ENCODE measurements around the gene BST1.
A peak's percentile ranks its signal among the peaks of the same experiment; 100 is the strongest.
"Not testable (repeated sequence)": the region's sequence is repeated elsewhere in the genome, so short reads cannot be mapped to it uniquely, and the experiment has no call there.

The BST1 gene

DNA sequence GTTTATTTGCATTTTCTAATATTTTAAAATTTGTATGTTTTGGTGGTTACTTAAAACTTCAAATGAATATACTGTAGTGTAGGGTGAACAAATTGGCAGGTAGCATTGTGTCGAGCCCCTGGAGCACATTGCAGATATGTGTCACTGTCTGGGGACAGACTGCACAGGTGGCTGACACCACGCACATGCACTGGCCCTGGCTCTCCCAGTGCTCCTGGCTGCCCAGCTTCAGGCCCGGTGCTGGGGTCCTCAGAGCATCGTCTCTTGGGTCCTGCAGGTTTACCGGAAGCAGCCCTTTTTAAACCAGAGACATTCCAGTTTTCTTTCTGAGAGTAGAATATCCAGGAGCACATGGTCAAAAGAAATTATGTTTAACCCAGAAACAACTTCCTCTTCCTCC is 15.6 kb downstream of the BST1 start:
- DNase-seq (ENCODE audit: low spot score): no peak
- no peak for TF ChIP-seq CTCF (IDR thresholded peaks at IDR 0.05; ENCODE audit: extremely low read depth, insufficient read depth, missing control alignments)
- in situ Hi-C loops (cut with MboI; ENCODE audit: low pct_unique_long_range_greater_than_20kb, low sequenced_read_pairs, unreplicated experiment): no loop called here

- no peak for DNase-seq (ENCODE audit: low spot score)
- in situ Hi-C loops (cut with MboI; ENCODE audit: low pct_unique_long_range_greater_than_20kb, low sequenced_read_pairs, unreplicated experiment): no loop called here
- TF ChIP-seq CTCF (IDR thresholded peaks at IDR 0.05; ENCODE audit: extremely low read depth, insufficient read depth, missing control alignments): no peak
These were observed 16.1 kb downstream of the BST1 start for GRCh38 chr4:15718959-15719358.

- in situ Hi-C loops (cut with MboI; ENCODE audit: low pct_unique_long_range_greater_than_20kb, low sequenced_read_pairs, unreplicated experiment): no loop called here
- no peak for DNase-seq (ENCODE audit: low spot score)
- TF ChIP-seq CTCF (IDR thresholded peaks at IDR 0.05; ENCODE audit: extremely low read depth, insufficient read depth, missing control alignments): no peak
These were observed 16.6 kb downstream of the BST1 start for GRCh38 chr4:15719506-15719905.

DNA sequence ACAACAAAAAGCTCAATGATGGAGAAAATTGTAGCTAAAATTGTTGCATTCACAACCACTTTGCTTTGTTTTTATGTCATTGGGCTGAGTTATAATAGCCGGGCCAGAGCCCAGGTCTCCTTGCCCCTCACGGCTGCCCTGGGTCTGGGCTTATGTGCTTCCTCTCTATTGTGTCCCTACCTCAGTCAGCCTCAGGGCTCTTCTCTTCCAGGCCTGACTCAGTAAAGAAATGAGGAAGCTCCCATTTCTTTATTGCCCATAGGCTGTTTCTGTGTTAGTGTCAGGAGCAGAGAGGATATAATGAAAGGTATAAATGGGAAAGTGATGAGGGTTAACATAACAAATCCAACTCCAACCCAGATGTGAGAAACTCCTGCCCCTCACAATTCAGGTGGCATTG is 18.0 kb downstream of the BST1 start:
- TF ChIP-seq CTCF (IDR thresholded peaks at IDR 0.05; ENCODE audit: extremely low read depth, insufficient read depth, missing control alignments): no peak
- in situ Hi-C loops (cut with MboI; ENCODE audit: low pct_unique_long_range_greater_than_20kb, low sequenced_read_pairs, unreplicated experiment): no loop called here
- DNase-seq (ENCODE audit: low spot score): no peak

GRCh38 chr4:15725608-15726007 is 22.7 kb downstream of the BST1 start:
- in situ Hi-C loops (cut with MboI; ENCODE audit: low pct_unique_long_range_greater_than_20kb, low sequenced_read_pairs, unreplicated experiment): loop anchor here (25.0 kb wide), 1 partner anchor 237 kb away; the partner anchor contains the start of gene FGFBP2
- DNase-seq (ENCODE audit: low spot score): no peak
- no peak for TF ChIP-seq CTCF (IDR thresholded peaks at IDR 0.05; ENCODE audit: extremely low read depth, insufficient read depth, missing control alignments)

DNA sequence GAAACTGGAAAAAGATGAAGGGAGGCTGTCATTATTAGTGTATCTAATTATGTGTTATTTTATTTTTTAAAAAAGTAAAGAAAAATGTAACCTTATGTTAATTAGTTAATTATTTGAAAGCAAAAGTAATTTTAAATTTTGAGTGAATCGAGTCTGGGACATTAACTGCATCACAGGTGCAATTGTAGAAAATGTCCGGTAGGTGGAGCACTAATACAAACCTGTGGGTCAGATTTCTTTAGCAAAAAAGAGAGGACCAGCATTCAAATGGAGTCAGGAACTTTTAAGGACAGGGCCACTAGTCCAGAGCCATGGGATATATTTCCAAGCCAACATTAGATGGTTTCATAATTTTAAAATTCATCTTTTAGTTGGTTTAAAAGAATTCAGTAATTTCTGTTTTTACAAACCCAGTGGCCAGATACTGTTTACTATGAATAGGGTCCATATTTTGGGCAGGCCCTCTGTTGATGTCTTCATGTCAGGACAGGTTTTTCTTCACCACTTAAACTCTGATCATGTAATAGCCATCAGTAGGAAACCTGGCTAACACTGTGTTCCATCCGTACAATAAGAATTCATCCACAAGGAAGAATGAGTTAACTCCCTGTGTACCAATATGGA is 27.2 kb downstream of the BST1 start:
- peak; percentile 73 for TF ChIP-seq CTCF (IDR thresholded peaks at IDR 0.05; ENCODE audit: extremely low read depth, insufficient read depth, missing control alignments)
- peak; percentile 63 for DNase-seq (ENCODE audit: low spot score)

GRCh38 chr4:15733061-15733460 is 30.2 kb downstream of the BST1 start:
- in situ Hi-C loops (cut with MboI; ENCODE audit: low pct_unique_long_range_greater_than_20kb, low sequenced_read_pairs, unreplicated experiment): loop anchor here (25.0 kb wide), 1 partner anchor 229 kb away; the partner anchor contains the start of gene FGFBP2
- not testable (repeated sequence) for DNase-seq (ENCODE audit: low spot score)

More for the DNA sequence above, 27.2 kb downstream of the BST1 start:
- in situ Hi-C loops (cut with MboI; ENCODE audit: low pct_unique_long_range_greater_than_20kb, low sequenced_read_pairs, unreplicated experiment): loop anchor here (25.0 kb wide), 1 partner anchor 232 kb away; the partner anchor contains the start of gene FGFBP2
